DMS114 treated with DMSO at 0.1 percent for 48 hours (cell line): ENCODE data around the gene ZNF740.
"Not testable (repeated sequence)": the region's sequence is repeated elsewhere in the genome, so short reads cannot be mapped to it uniquely, and the experiment has no call there.

ENCODE experiments used
- DNase-seq: peaks from one replicate; lab custom pipeline; 2025; ENCODE audit not compliant: unreplicated experiment; lab: John Stamatoyannopoulos, UW

Gene ZNF740

DNA sequence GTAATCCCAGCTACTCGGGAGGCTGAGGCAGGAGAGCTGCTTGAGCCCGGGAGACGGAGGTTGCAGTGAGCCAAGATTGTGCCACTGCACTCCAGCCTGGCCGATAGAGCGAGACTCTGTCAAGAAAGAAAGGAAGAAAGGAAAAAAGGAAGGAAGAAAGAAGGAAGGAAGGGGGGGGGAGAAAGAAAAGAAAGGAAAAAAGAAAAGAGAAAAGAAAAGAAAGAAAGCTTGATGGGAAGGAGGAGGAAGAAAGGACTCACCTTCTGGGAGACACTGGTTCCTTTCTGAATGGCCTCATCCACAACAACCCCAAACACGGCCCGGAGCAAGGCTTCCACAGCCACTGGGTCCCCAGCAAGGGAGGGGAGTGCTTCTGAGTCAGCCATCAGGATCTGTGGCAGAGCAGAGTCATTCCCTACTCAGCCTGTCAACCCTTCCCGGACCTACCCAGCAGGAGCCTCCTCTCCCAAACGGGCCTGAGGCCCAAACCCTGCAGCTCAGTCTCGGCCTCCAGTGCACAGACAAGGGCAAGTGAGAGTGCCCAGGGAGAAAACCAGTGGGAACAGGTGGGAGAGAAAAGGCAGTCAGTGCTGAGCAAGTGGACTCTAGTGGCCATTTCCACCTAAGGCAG, 7.3 kb upstream of the ZNF740 start:
- no peak for DNase-seq

DNA sequence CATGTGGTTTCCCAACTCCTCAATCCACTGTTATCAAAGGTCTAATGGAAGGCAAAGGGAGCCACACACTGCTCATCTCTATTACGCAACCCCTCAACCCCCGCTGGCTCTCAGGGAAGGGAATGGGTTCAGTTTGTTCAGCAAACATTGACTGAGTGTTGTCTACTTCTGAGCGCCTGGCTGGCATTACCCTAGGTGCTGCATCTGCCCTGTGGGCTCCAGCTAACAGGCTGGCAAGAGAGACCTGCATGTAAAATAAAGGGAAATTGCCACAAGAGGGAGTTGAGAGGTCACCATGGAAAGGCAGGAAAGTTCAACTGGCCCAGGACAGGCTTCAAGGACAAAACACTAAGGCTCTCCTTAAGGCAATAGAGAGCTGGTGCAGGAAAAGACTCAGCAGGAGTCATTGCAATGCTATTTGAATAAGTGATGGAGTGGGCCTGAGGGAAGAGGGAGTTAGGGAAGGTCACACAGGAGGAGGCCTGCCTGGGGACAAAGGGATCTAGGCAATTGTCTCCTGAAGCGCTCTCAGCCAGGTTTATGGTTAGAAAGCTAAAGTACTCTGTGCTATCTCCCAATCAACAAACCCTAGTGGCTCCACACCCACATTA, 5.5 kb upstream of the ZNF740 start:
- peak; percentile 40 for DNase-seq

DNA sequence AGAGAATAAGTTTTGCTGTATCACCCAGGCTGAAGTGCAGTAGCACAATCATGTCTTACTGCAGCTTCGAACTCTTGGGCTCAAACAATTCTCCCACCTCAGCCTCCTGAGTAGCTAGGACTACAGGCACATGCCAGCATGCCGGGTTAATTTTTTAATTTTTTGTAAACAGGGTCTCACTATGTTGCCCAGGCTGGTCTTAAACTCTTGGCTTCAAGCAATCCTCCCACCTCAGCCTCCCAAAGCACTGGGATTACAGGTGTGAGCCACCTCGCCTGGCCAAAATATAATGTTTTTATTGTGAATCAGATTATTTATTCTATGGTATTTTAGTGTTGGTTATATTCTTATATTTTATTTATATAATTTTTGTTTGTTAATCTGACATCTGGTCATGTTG, 3.8 kb upstream of the ZNF740 start:
- no peak for DNase-seq

DNA sequence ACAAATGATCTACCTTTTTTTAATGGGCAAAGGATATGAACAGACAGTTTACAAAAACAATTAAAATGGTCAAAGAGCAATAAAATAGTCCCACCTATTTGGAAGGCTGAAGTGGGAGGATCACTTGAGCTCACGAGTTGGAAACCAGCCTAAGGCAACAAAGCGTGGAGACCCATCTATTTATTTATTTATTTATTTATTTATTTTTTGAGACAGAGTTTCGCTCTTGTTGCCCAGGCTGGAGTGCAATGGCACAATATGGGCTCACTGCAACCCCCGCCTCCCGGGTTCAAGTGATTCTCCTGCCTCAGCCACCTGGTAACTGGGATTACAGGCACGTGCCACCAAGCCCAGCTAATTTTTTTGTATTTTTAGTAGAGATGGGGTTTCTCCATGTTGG, 3.1 kb upstream of the ZNF740 start:
- not testable (repeated sequence) for DNase-seq

DNA sequence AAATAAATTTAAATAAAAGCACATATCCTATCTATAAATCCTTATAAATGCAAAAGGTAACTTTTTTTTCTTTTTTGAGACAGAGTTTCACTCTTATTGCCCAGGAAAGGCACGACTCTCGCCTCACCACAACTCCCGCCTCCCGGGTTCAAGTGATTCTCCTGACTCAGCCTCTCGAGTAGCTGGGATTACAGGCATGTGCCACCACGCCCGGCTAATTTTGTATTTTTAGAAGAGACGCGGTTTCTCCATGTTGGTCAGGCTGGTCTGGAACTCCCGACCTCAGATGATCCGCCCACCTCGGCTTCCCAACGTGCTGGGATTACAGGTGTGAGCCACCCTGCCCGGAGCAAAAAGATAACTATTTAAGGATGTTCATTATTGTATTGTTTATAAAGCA, 1.7 kb upstream of the ZNF740 start:
- DNase-seq: not testable (repeated sequence)

DNA sequence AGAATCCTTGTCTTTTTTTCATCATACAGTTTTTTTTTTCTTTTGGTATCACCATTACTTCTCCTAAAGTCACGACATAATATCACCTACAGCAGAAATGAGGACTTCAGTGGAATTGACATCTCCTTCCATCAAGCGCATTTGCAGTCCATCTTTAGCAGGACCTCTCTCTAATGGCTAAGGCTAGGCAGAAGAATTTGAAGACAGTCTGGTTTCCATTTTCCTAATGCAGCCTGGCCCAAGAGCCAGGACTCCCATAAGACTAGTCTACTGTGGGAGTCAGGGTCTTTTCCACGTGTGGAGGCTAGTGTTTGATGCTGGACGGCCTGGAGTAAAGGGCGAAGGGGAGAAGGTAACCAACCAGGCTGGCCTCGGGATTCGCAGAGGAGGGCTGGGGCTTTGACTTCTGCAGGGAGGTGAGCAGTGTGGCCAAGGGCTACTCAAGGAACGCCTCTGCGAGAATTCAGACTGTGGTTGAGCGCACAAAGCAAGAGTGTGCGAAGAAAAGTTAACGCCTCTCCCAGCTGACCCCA, 769 bp upstream of the ZNF740 start:
- no peak for DNase-seq

DNA sequence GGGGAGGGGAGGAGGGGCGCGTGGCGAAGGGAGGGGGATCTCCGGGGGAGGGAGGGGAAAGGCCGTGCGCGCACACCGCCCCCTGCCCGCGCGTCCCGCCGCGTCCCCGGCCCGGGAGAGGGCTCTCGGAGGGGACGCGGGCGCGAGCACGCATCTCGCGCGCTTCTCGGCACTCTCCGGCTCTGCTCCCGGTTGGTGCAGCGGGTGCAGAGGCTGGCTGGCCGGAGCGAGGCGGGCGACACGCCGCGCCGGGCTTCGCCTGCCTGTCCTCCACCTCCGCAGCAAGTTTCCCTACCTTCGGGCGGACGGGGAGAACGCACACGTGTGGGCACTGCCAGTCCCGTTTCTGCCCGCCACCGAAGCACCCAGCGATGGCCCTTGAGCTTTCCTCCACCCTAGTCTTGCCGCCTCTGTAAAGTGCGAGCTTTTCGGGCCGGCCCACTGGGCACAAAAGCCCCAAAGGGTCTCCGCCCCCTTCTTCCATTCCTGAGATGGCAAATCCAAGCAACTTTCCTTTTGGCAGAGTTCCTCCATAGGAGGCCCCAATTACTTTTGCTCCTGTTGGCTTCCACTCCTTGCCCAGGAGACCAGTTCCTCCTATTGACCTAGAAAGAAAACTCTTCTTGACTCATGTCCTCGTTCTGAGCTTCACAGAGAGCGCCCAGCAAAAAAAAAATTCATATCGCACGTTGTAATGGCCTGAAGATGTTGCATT, 566 bp downstream of the ZNF740 start:
- peak; percentile 65 for DNase-seq

DNA sequence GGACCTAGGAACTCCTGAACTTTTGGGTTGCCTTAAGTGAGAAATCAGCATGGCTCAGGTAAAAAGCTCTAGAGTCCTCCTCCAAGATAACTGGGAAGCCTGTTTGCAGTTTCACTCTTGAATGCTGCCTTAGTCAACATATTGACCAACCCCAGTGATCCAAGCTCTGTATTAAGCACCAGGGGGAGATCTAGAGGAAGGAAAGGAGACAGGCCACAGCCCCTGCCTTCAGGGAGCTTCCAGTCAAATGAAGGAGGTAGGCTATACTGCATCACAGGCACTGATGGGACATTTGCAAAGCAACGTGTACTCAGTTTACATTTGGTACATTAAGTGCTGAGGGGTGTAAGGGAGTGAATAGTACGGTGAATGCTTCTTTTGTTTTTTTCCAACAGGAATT, 1.4 kb downstream of the ZNF740 start:
- DNase-seq: no peak

DNA sequence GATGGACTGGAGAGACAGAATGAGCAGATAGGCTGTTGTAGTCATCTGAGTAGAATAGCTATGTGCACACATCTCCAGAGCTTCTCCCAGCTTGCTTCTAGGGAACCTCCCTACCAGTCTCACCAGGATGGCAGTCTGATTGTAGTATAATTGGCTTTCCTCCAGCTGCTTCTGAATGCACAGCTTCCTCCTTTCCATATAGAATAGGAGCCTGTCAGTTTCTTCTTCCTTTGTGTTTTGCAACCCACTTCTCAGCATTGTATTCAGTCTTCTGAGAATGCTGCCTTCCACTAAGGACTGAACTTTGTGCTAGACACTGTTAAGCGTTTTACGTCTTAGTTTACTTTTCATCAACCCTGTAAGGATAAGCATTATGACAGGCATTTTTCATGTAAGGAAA, 2.4 kb downstream of the ZNF740 start:
- no peak for DNase-seq

DNA sequence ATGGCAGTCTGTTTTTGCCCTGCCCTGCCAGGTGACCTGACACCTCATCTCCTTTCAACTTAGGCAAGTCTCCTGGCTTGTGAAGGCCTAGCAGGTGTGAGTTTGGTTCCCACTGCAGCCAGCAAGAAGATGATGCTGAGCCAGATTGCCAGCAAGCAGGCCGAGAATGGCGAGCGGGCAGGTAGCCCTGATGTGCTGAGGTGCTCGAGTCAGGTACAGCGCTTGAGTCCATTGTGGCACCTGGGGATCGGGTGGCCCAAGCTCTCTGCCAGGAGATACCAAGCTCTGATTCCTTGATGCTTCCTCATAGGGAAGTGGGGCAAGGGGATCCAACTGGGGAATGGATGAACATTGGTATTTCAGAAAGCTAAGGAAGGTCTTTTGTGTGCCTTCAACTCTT, 4.3 kb downstream of the ZNF740 start:
- no peak for DNase-seq

DNA sequence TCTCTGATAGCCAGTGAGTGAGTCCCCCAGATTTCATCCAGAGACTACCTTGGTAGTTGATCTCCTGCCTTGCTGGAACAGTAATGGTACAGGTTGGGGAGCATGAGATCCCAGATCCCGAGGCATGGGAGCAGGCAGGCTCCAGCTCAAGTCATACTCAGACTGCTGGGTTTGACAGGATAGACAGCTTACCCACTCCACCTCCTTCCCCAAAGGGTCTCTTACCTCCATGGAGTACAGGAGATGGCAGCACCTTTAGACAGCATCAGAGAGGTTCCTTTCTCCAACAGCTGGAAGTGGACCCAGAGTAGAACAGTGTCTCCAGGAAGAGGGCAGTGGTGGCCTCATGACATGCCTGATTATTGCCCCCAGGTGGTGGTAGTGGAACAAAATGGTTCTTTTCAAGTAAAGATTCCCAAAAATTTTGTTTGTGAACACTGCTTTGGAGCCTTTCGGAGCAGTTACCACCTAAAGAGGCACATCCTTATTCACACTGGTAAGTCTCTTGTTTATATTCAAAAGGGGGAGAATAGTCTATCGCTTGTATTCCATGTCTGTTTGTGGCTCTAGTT, 5.1 kb downstream of the ZNF740 start:
- no peak for DNase-seq

DNA sequence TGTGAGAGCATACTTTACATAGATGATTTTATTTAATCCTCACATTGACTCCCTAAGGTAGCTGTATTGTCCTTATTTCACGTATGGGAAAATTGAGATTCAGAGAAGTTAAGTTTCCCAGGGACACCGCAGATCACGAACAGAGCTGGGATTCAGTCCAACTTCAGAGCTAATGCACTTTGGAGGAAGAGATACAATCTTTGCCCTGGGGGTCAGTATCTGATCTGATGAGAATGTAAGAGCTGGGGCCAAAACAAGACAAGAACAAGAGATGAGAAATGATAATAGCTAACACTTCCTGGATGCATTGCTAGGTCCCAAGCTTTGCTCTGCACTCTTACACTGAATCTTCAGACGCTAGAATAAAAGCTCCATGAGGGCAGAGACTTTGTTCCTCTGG, 6.2 kb downstream of the ZNF740 start:
- no peak for DNase-seq

DNA sequence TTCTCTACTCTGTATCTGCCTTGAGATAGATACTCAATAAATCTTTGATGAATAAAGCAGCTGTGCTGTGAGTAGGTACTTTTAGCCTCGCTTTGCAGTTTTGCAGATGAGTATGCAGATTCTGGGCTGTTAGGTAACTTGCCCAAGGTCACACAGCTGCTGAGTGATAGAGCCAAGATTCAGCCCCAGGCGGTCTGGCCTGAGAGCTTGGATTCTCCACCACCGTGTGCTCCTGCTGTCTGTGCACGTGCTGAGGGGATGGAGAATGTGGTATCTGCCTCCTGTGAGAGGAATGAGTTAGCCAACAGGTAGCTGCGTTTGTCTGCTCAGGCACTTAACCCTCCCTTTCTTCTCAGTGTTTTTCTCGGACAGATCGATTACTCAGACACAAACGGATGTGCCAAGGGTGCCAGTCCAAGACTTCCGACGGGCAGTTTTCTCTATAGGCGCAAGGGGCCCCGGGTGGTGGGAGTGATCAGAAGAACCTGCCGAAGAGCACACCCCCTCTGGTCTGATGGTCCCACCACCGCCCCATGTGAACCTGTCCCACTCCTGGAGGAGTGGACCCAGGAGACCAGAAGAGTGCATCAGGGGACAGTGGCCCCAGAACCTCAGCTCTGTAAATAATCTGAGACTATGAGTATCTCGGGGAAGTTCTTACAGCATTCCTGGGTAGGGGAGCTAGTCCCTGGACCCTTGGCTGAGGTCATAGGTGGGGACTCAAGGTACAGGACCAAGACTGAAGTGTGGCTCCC, 6.8 kb downstream of the ZNF740 start:
- DNase-seq: no peak

DNA sequence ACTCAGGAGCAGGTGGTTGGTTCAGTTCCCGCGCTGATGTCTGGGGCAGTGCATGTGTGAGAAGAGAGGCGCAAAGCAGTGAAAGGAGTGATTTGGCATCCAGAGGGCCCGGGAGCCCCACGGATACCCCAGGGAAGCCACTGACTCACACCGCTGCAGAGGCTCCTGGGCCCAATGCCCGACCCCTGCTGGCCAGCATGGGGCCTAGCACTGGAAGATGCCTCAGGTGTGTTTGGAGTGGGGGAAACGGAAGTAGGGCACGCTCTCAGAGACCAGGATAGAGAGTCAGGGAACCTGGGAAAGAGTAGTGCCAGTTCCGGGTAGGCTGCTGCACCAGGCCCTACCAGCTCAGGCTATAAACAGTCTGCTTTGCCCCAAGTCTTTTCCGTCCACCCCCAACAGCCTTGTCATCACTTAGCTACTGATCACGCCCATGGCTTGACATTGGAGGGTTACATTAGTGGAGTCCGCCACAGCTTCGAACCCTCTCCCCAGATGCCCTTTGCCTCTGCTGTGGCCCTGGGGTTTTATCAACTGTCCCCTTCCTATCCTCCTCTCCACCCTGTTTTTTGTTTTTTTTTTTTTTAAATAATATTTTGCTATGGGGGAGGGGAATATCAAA, 9.7 kb downstream of the ZNF740 start:
- DNase-seq: no peak

DNA sequence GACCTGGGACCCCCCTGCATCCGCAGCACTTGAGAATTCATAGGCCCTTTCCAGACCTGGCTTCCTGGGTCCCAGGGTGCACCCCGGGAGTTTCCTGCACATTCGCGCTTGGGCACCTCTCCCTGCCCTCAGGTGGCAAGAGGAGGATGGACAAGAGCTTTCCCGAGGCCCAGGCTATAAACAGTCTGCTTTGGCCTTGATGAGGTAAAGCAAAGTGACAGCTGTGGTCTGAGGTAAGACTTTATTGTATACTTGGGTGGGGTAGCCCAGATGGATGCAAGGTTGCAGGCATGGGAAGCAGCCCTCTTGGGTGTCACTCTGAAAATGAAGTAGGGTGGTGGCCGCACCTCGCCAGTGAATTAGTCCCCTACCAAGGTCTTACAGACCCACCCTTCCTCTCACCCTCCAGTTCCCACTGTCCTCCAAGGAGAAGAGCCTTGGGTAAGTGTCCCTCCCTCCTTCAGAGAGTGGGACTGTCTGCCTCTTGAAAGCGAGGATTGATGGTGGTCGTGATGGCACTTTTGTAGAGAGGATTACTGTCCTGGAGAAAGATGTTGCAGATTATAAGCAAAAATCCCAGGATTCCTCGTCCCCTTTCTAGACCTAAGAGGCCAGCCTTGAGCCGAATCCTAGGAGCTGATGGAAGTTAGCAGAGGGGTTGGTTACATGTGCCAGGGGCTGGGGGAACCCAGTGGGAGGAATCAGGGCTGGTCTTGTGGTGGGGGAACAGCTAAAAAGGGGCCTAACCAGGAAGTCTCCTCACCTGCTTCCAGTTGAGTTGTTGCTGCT, 10.8 kb downstream of the ZNF740 start:
- DNase-seq: no peak

DNA sequence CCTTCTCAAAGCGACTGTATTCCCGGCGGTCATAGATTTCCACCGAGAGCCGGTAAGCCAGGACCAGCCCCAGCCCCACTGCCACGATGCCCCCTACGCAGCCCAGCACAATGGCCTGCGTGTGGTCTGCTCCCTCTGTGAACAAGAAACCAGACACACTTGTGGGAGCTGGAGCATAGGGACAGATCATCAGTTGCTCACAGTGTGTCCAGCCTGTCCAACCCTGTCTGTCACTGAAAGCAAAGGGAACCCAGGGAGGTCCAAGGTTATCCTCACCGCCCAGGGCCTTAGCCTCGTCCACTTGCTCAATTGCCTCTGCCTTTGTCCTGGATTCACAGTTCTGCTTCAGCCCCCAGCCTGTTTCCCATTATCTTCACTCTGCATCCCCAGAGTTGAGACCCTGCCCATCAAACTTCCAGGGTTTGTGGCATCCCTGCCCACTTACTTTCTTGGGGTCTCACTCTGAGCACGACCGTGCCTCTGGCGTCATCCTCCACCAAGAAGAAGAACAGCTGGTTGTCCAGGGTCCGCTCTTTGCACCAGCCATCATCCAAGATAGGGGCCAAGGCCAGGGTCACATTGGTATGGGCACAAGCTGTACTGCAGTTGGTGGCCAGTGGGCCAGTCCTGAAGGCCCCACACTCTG, 11.5 kb downstream of the ZNF740 start:
- DNase-seq: no peak

DNA sequence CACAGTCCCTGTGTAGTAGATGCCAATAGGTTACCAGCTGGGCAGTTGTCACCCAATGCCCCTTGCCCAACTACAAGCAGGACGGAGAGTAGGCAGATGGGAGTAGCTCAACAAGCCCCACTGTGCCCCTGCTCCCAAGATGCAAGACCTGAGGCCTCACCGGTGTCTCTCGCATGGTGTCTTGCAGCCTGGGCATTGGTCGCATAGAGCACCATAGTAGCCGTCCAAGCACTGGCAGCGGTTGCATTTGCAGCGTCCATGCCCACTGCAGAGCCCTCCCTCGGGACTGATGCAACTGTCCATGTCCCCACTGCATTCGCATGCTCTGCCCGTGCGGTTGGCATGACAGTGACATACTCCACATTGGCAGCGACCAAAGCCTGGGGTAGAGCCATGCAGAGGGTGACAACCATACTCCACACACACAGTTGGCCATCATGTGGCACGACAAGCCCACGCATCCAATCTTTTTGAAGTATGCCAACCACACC, 12.1 kb downstream of the ZNF740 start:
- DNase-seq: no peak

DNA sequence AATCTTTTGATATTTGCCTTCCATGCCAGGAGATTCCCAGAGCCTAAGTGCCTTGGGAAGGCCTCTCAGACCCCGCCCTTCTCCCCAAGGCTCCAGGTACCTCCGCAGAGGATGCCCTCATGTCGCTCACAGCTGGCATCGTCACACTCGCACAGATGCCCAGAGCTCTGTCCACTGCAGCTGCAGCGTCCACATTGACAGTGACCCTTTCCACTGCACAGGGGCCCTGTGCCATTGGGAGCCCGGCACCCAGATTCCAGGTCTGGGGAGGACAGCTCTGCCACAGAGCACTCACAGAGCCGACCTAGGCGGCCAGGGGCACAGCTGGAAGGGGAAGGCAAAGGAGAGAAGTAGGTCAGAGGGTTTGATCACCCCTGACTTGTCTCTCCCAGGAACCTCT, 12.5 kb downstream of the ZNF740 start:
- no peak for DNase-seq

DNA sequence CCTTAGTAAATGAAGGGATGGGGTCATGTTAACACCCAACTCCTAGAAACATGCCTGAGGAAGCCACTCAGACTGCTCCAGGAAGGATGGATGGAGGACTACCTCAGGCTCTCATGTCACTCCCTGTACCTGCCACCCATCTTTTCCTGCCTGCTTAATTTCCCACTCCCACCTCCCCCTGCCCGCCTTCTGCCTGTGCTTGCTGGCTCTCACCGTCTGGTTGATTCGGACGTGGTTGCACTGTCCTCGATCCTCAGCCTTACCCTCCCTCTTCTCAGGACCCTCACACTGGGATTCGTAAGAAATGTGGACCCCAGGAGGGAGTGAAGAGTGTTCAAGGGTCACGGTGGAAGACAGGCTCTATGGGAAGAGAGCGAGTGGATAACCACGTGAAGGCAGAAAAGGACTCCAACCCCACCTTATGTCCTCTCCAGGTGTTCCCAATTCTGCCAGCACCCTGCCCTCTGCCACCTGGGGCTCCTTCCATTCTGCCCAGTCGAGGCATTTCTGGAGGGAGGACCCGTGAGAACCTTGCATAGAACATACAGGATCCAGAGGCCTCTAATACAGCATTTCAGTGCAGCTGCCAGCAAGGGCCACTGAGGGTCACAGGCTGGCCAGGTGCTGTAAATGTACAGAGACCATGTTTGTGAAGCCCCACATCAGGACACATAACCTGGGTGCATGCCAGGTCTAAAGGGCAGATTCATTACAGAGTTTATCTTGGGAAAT, 13.6 kb downstream of the ZNF740 start:
- no peak for DNase-seq
